ENCODE measurements around the gene TRPV5. TPM values are rescaled to one million over a fixed set of nuclear protein-coding genes. Genes with fewer than 3 reads are reported as not detected.

TRPV5 gene
- total RNA-seq, 2 donors from 2014 or later, result not detected

GRCh38 chr7:142925413-142925812 lies 8.1 kb downstream of the TRPV5 start:
- H3K4me1 ChIP-seq, result no peaks in the 10 kb centered on the region
- no peak overlapping the region for H3K4me3 ChIP-seq
- H3K9me3 ChIP-seq, result no peaks in the 10 kb centered on the region
- intact Hi-C loops (cut with DNase I), result no loop called here
- no peak for DNase-seq
- H3K36me3 ChIP-seq, result no peaks in the 10 kb centered on the region
- H3K27ac ChIP-seq, result no peak overlapping the region
- H3K27me3 ChIP-seq, result no peaks in the 10 kb centered on the region
- TF ChIP-seq CTCF (IDR thresholded peaks at IDR 0.05), result no peak
- no peak overlapping the region for H3K9ac ChIP-seq (ENCODE audit: low read depth in 2 of 2, low read length in 2 of 2)

- Histone ChIP-seq H3K27ac (no peak overlapping the region), H3K9me3 (no peaks in the 10 kb centered on the region), H3K36me3 (no peaks in the 10 kb centered on the region), H3K4me3 (no peak overlapping the region), H3K27me3 (no peaks in the 10 kb centered on the region), H3K4me1 (no peaks in the 10 kb centered on the region), H3K9ac (ENCODE audit: low read depth in 2 of 2, low read length in 2 of 2) (no peak overlapping the region)
- intact Hi-C loops (cut with DNase I), result no loop called here
- DNase-seq, result no peak
- TF ChIP-seq CTCF (IDR thresholded peaks at IDR 0.05), result no peak
These were observed 10.2 kb downstream of the TRPV5 start for GRCh38 chr7:142923391-142923790.

- Histone ChIP-seq H3K27ac (no peak overlapping the region), H3K9me3 (no peaks in the 10 kb centered on the region), H3K4me3 (no peak overlapping the region), H3K9ac (ENCODE audit: low read depth in 2 of 2, low read length in 2 of 2) (no peak overlapping the region), H3K27me3 (no peaks in the 10 kb centered on the region), H3K36me3 (no peaks in the 10 kb centered on the region), H3K4me1 (no peaks in the 10 kb centered on the region)
- DNase-seq, result no peak
- intact Hi-C loops (cut with DNase I), result no loop called here
- no peak for TF ChIP-seq CTCF (IDR thresholded peaks at IDR 0.05)
These were observed 13.9 kb downstream of the TRPV5 start for GRCh38 chr7:142919656-142920055.

DNA sequence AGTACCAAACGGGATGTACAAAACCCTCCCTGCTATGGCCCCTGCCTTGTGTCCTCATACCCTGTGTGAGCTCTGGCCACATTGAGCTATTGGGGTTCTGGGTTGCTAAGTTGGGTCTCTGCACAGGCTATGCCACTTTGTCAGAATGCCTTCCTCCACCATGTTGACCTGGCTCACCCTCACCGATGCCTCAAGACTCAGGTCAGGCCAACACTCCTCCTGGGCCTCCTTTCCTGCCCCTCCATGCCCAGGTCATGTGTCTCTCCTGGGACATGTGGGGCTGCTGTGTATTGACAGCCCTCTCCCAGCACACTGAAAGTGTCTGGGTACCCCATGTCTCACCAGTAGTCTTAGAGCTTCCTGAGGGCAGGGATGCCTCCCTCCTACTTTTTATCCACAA lies 14.6 kb downstream of the TRPV5 start:
- no peaks in the 10 kb centered on the region for H3K27me3 ChIP-seq
- no peak for TF ChIP-seq CTCF (IDR thresholded peaks at IDR 0.05)
- no peaks in the 10 kb centered on the region for H3K36me3 ChIP-seq
- intact Hi-C loops (cut with DNase I), result no loop called here
- no peaks in the 10 kb centered on the region for H3K9me3 ChIP-seq
- H3K4me1 ChIP-seq, result no peaks in the 10 kb centered on the region
- no peak overlapping the region for H3K4me3 ChIP-seq
- H3K9ac ChIP-seq (ENCODE audit: low read depth in 2 of 2, low read length in 2 of 2), result no peak overlapping the region
- H3K27ac ChIP-seq, result no peak overlapping the region
- DNase-seq, result no peak

DNA sequence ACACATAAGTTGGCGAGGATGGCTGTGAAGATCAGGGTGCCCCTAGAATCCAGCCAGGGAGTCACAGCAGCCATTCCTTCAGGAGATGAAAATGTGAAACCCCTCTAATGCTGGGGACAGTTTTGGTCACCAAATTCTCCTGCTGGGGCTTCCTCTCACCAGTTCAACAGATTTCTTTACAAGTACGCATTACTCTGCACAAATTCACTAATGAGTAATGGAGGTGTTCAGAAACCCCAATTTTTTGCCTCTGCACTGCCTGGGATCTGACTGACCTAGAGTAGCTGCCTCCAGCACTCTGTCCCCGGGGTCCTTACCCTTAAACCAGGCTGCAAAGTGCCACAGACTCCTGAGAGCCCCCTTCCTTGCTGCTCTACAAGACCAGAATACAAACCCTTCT lies 16.1 kb downstream of the TRPV5 start:
- no peak for TF ChIP-seq CTCF (IDR thresholded peaks at IDR 0.05)
- no peak for DNase-seq
- no peak overlapping the region for H3K9ac ChIP-seq (ENCODE audit: low read depth in 2 of 2, low read length in 2 of 2)
- no peaks in the 10 kb centered on the region for H3K36me3 ChIP-seq
- H3K4me3 ChIP-seq, result no peak overlapping the region
- no peaks in the 10 kb centered on the region for H3K27me3 ChIP-seq
- H3K9me3 ChIP-seq, result no peaks in the 10 kb centered on the region
- intact Hi-C loops (cut with DNase I), result no loop called here
- no peaks in the 10 kb centered on the region for H3K4me1 ChIP-seq
- no peak overlapping the region for H3K27ac ChIP-seq

GRCh38 chr7:142916508-142916907 lies 17.0 kb downstream of the TRPV5 start:
- H3K9me3 ChIP-seq, result no peaks in the 10 kb centered on the region
- no peaks in the 10 kb centered on the region for H3K36me3 ChIP-seq
- no peaks in the 10 kb centered on the region for H3K4me1 ChIP-seq
- intact Hi-C loops (cut with DNase I), result no loop called here
- H3K9ac ChIP-seq (ENCODE audit: low read depth in 2 of 2, low read length in 2 of 2), result no peak overlapping the region
- no peak for DNase-seq
- no peak overlapping the region for H3K4me3 ChIP-seq
- TF ChIP-seq CTCF (IDR thresholded peaks at IDR 0.05), result no peak
- no peaks in the 10 kb centered on the region for H3K27me3 ChIP-seq
- H3K27ac ChIP-seq, result no peak overlapping the region
